GM13976 (cell line): ENCODE data around the gene LRRC49.

Experiments
- DNase-seq: peaks from one replicate; pipeline ENCODE4 v3.0.0; 2012; ENCODE audit warnings: low spot score
- in situ Hi-C: fragments of 300-500 bp; cut with MboI; formaldehyde crosslinking; loops from one replicate; pipeline ENCODE4 v1.12.0; 2022; ENCODE audit warnings: low sequenced_read_pairs, mixed read lengths, inconsistent platforms; ENCODE audit not compliant: unreplicated experiment
- TF ChIP-seq, protein P1 (sequence below): IDR thresholded peaks from 2 replicates; pipeline ENCODE4 v1.5.1; 2012; ENCODE audit warnings: borderline replicate concordance, mild to moderate bottlenecking; ENCODE audit not compliant: insufficient read depth; ENCODE audit errors: extremely low read depth, missing control alignments, control extremely low read depth

Gene LRRC49

DNA sequence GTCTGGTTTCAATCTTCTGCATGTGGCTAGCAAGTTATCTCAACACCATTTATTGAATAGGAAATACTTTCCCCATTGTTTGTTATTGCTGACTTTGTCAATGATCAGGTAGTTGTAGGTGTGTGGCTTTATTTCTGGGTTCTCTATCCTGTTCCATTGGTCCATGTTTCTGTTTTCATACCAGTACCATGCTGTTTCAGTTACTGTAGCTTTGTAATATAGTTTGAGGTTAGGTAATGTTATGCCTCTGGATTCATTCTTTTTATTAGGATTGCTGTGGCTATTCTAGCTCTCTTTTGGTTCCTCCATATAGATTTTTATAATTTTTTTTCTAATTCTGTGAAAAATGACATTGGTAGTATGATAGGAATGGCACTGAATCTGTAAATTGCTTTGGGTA, 58.3 kb downstream of the LRRC49 start:
- DNase-seq = no peak
- in situ Hi-C loops = no loop called here
- TF ChIP-seq, protein P1, sequence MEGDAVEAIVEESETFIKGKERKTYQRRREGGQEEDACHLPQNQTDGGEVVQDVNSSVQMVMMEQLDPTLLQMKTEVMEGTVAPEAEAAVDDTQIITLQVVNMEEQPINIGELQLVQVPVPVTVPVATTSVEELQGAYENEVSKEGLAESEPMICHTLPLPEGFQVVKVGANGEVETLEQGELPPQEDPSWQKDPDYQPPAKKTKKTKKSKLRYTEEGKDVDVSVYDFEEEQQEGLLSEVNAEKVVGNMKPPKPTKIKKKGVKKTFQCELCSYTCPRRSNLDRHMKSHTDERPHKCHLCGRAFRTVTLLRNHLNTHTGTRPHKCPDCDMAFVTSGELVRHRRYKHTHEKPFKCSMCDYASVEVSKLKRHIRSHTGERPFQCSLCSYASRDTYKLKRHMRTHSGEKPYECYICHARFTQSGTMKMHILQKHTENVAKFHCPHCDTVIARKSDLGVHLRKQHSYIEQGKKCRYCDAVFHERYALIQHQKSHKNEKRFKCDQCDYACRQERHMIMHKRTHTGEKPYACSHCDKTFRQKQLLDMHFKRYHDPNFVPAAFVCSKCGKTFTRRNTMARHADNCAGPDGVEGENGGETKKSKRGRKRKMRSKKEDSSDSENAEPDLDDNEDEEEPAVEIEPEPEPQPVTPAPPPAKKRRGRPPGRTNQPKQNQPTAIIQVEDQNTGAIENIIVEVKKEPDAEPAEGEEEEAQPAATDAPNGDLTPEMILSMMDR = no peak

DNA sequence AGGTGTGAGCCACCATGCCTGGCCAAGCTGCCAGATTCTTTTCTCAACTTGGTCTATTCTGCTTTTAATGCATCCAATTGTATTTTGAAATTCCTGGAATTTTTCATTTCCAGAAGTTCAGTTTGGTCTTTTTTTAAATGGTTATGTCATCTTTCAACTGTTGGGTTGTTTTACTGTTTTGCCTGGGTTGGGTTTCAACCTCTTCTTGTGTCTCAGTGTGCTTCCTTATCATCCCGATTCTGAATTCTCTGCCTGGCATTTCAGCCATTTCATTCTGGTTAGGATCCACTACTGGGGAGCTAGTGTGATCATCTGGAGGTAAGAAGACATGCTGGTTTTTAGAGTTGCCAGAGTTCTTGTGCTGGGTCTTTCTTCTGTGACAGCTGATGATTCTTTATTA, 61.5 kb downstream of the LRRC49 start:
- in situ Hi-C loops = no loop called here
- TF ChIP-seq, protein P1 = no peak
- no peak for DNase-seq

DNA sequence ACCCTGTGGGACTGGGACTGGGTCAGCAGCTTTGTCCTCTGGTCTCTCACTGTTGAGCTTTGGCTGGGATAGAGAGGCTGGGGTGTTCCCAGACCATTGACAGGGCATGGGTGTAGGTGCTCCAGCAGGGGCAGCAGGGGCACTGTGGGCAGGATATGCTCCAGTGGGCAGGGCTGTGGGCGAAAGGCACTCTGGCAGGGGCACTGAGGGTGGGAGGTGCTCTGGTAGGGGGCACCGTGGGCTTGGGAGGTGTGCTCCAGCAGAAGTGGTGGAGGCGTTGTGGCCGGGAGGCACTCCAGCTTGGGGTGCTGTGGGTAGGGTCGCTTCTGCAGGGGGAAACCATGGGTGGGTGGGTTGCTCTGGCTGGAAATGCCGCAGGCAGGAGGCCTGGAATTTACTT, 62.1 kb downstream of the LRRC49 start:
- no peak for DNase-seq
- TF ChIP-seq, protein P1 = no peak
- in situ Hi-C loops = no loop called here

DNA sequence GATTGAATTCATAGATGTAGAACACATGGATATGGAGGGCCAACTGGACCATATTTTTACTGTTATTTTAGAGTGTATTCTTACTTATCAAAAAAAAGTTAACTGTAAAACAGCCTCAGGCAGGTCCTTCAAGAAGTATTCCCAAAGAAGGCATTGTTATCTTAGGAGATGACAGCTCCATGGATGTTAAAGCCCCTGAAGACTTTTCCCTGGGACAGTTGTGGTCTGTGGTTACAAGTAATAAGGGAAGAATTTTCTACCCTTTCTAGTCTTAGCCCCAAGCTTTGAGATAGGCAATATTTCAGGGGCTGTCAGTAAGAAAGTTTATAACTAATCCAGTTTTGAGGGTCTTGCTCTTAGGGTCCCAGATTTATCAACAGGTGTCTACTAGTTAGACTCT, 62.5 kb downstream of the LRRC49 start:
- no peak for DNase-seq
- in situ Hi-C loops = no loop called here
- TF ChIP-seq, protein P1 = no peak

DNA sequence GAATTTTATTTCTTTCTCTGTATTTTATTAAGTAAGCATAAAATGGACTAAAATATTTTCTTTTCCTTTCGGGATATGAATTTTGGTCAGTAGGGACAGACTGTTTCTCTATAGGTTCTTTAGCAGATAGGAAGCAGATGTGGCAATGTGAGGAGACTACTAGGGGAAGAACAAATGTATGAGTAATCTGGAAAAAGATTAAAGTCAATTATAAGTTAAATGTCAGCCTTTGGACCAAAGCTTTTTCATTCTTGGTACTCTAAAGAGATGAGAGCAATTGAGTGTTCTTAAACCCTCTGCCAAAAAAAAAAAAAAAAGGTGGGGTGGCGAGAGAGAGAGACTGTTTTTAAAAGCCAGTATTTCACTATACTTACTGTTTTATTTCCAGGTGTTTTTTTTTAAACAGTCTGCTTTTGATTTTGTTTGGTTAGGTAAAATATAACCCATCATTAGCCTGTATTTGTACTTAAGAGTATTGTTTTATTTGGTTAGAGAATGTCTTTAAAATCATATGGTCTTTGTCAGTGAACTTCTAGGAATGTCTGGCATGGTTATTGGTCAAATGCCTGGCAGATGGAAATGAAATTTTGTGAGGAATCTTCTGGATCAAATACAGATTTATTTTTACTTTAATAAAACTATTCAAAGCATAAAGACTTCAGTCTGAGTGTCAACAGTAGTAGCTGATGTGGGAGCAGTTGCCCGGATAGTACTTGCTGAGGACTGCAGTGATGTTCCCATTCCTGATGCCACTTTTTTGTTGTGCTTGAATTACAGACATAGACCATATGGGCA, 63.8 kb downstream of the LRRC49 start:
- no peak for DNase-seq
- TF ChIP-seq, protein P1 = no peak
- in situ Hi-C loops = no loop called here

DNA sequence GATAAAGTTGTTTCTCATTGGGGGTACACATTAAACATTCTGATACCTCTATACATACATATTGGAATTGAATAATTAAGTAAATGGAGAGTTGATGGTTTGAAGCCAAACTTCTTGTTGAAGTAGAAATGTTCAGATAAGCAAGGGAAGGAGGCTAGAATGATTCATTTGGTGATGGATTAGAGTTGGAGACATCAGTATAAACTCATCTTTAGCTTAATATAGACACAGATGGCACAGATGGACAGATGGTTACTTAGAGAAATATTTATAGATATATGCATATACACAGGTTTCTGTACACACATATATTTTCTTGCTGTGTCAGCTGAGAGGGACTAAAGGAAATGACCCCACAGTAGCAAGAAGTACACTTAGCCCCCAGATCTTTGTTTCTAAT, 69.5 kb downstream of the LRRC49 start:
- DNase-seq = no peak
- in situ Hi-C loops = no loop called here
- TF ChIP-seq, protein P1 = no peak
